Mammary epithelial cell (primary cell): ENCODE data around the gene SLAIN1.

Experiments
- CTCF ChIP-seq, 2 donors: IDR thresholded peaks in 1 of 2; conservative IDR thresholded peaks in 1 of 2; 2 replicates each; pipeline ENCODE4 v1.5.1; 2011 to 2012; ENCODE audit warnings: inconsistent platforms in 2 of 2, low read length in 2 of 2, mild to moderate bottlenecking in 2 of 2, control low read depth in 1 of 2, low read depth in 1 of 2; ENCODE audit not compliant: insufficient read depth in 1 of 2; ENCODE audit errors: extremely low read depth in 1 of 2
- EZH2 ChIP-seq: IDR thresholded peaks from 2 replicates; pipeline ENCODE4 v1.6.1; 2012; ENCODE audit warnings: low read length, inconsistent platforms, borderline replicate concordance

DNA sequence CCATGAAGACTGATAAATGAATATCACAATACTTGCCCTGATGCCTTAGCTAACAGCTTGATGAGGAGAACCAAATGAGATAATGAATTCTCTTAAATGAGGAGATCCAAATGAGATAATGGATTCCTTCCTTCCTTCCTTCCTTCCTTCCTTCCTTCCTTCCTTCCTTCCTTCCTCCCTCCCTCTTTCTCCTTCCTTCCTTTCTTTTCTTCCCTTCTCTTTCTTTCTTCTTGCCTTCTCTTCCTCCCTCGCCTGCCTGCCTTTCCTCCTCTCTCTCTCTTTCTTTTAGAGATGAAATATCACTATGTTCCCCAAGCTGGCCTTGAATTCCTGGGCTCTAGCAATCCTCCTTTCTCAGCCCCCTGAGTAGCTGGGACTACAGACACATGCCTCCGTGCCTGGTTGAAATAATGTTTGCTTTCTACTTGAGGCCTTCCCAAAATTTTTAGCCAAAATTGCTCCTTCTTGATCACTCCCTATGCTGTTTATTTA lies 4.0 kb upstream of the SLAIN1 start:
- TF ChIP-seq CTCF (conservative IDR thresholded peaks at IDR 0.05 in 1 of 2, IDR thresholded peaks at IDR 0.05 in 1 of 2; ENCODE audit: extremely low read depth in 1 of 2, insufficient read depth in 1 of 2, low read depth in 1 of 2, low read length in 2 of 2): no peak
- no peak for TF ChIP-seq EZH2
